Right renal cortex interstitium (tissue), 3 donors: Measurements from ENCODE around the gene CCZ1B. TPM values are rescaled to one million over a fixed set of nuclear protein-coding genes. Genes with fewer than 3 reads are reported as not detected.
A peak's percentile ranks its signal among the peaks of the same experiment; 100 is the strongest.
"Not testable (repeated sequence)": the region's sequence is repeated elsewhere in the genome, so short reads cannot be mapped to it uniquely, and the experiment has no call there.

Experiments used
- DNase-seq, 3 donors: peaks; one replicate each; pipeline ENCODE4 v3.0.0-alpha.2; 2013; ENCODE audit warnings: low read depth in 3 of 3, low spot score in 2 of 3
- polyA plus RNA-seq, 3 donors: library from polyadenylated mRNA; unstranded; fragments of 120-200 nt; gene quantifications; one replicate each; pipeline ENCODE4 v1.2.1, GENCODE V29; 2013; ENCODE audit not compliant: insufficient read length in 3 of 3

The CCZ1B gene
- polyA plus RNA-seq, 3 donors = 61.4 to 63.9 (median 63.3) TPM

DNA sequence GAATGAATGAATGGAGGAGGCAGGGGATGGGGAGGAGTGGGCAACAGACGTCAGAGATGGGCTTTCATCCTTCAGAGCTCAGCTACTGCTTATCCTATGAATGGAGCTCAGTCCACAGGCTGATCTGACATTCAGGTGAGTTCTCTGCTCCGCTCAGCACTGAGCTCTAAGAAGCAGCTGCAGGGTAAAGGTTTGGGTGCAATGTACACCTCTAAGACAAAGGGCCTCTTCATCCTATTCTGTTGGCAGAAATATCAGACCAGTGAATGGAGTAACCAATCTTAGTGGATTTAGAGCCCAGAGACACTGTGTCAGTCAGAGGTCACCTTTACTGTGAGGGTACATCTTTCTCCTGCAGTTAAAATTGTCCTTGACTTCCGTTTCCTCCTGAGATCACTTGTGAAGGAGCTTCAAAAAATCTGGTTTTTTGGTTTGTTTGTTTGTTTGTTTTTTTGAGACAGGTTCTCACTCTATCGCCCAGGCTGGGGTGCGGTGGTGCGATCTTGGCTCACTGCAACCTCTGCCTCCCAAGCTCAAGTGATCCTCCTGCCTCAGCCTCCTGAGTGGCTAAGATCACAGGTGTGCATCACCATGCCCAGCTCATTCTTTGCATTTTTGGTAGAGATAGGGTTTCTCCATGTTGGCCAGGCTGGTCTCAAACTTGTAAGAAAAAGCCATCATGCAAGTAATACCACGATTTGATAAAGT, 5.1 kb upstream of the CCZ1B start:
- no peak for DNase-seq

- not testable (repeated sequence) for DNase-seq
These were observed 4.0 kb upstream of the CCZ1B start for GRCh38 chr7:6830026-6830425.

DNA sequence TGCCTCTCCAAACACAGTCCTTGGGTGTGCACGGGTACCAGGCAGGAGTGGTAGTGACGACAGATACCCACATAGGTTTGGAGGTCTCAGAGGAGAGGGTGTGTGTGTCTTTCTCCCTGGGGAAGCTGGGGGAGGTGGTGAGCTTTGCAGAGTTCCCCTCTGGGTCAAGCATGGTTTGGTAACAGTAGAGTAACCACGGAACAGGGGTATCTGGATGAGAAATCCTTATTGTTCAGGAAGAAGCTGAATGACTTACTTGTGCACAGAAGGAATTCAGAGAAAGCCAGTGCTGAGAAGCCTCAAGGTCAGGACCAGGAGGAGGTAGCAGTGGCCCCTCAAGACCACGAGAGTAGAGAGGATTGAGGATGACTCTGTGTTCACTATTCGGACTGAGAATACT, 3.5 kb upstream of the CCZ1B start:
- not testable (repeated sequence) for DNase-seq

- DNase-seq = not testable (repeated sequence)
These were observed 1.1 kb upstream of the CCZ1B start for GRCh38 chr7:6827180-6827579.

DNA sequence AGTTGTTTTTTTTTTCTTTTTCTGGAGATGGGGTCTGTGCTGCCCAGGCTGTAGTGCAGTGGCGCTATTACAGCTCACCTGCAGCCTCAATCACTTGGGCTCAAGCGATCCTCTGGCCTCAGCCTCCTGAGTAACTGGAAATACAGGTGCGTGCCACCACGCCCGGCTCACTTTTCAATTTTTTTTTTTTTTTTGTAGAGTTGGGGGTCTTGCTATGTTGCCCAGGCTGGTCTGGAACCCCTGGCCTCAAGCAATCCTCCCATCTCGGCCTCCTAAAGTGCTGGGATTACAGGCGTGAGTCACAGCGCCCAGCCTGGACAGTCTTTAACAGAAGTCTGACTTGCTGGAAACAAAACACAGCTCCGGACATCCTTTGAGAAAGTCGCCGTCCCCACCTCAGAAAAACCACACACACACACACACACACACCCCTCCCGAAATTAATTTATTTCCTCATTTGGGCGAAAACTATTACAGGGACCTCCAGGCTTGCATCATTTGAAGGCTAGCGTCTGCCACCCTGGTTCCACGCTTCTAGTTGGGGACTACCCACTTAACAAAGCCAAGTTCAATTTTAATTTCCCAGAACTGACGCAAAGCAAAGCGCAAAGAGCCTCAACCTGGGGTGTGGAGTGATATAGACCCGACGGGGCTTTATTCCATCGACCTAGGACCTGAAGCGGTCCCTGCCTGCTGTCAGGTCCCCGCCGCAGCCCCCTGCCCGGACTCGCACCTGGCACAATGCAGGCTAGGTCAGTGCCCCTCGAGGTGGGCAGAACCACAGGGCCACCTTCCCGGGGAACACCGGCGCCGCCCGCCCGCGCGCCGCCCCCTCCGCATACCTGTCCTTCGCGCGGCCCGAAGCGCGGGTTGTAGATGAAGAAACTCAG, 594 bp downstream of the CCZ1B start:
- DNase-seq = not testable (repeated sequence)

- DNase-seq = not testable (repeated sequence)
These were observed 4.5 kb downstream of the CCZ1B start for GRCh38 chr7:6821622-6822021.

GRCh38 chr7:6815470-6815869, 10.6 kb downstream of the CCZ1B start:
- DNase-seq = not testable (repeated sequence)

DNA sequence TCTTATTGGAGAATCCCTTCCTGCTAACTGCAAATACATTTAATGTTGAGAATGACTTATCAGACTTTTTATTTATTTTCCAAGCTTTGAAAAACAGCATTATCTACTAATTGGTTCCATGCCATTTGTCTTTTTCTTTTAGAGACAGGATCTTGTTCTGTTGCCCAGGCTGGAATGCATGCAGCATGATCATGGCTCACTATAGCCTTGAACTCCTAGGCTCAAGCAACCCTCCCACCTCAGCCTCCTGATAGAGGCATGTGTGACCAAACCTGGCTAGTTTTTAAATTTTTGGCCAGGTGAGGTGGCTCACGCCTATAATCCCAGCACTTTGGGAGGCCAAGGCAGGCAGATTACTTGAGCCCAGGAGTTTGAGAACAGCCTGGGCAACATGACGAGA, 13.1 kb downstream of the CCZ1B start:
- DNase-seq = not testable (repeated sequence)

DNA sequence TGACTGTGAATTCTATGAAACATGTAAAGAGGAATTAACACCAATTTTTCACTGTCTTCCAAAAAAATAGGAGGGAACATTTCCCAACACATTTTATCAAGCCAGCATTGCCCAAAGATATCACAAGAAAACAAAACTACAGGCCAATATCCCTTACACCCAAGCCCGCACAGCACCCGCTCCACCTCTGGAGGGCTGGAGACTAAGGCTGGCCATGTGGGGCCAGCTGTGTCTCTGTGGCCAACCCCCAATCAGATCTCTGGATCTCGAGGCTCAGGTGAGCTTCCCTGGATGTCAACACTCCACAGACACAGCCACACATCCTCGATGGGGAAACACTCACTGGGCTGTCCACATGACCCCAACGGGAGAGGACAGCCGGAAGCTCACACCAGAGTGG, 18.1 kb downstream of the CCZ1B start:
- not testable (repeated sequence) for DNase-seq

GRCh38 chr7:6807393-6807918, 18.6 kb downstream of the CCZ1B start:
- DNase-seq = not testable (repeated sequence)

DNA sequence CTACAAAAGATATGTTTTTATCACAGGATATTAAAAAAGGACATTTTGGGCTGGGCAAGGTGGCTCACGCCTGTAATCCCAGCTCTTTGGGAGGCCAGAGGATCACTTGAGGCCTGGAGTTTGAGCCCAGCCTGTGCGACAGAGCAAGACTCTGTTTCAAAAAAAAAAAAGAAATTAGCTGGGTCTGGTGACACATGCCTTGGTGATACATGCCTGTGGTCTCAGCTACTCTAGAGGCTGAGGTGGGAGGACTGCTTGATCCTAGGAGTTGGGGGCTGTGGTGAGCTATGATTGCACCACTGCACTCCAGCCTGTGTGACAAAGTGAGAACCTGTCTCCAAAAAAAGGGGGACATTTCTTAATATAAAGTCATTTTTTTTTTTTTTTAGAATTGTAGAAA, 25.7 kb downstream of the CCZ1B start:
- DNase-seq = not testable (repeated sequence)

GRCh38 chr7:6799887-6800286, 26.2 kb downstream of the CCZ1B start:
- not testable (repeated sequence) for DNase-seq

GRCh38 chr7:6798047-6798446, 28.0 kb downstream of the CCZ1B start:
- DNase-seq = not testable (repeated sequence)

DNA sequence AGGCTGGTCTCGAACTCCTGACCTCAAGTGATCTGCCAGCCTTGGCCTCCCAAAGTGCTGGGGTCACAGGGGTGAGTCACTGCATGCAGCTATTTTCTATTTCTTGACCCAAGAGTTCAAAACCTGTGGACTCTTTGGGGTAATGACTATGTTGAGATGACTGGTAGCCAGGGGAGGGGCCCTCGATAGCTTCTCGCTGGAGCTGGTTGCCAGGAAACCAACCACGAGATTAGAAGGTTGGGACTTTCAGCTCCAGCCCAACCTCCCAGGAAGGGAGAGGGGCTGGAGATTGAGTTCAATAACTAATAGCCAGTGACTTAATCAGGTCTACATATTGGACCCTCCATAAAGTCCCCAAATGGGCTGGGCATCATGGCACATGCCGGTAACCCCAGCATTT, 28.9 kb downstream of the CCZ1B start:
- not testable (repeated sequence) for DNase-seq

- not testable (repeated sequence) for DNase-seq
These were observed 31.8 kb downstream of the CCZ1B start for GRCh38 chr7:6794276-6794675.

- peak in 1 of 3 donors; percentile 10 for DNase-seq
These were observed 33.8 kb downstream of the CCZ1B start for GRCh38 chr7:6792113-6792872.

GRCh38 chr7:6789353-6789752, 36.7 kb downstream of the CCZ1B start:
- DNase-seq = not testable (repeated sequence)

DNA sequence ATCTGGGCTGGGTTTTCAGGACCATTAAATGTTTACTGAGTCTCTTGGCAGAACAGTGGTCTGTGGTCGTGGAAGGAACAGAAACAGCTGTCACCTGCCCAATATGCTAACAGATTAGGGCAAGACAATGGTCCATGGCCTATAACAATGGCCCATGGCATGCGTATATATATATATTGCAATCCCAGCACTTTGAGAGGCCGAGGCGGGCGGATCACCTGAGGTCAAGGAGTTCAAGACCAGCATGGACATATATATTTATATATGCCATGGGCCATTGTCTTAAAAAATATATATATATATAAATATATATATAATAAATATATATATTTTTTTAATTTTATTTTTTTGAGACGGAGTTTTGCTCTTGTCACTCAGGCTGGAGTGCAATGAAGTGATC, 44.5 kb downstream of the CCZ1B start:
- not testable (repeated sequence) for DNase-seq

- not testable (repeated sequence) for DNase-seq
These were observed 64.9 kb downstream of the CCZ1B start for GRCh38 chr7:6761186-6761585.

DNA sequence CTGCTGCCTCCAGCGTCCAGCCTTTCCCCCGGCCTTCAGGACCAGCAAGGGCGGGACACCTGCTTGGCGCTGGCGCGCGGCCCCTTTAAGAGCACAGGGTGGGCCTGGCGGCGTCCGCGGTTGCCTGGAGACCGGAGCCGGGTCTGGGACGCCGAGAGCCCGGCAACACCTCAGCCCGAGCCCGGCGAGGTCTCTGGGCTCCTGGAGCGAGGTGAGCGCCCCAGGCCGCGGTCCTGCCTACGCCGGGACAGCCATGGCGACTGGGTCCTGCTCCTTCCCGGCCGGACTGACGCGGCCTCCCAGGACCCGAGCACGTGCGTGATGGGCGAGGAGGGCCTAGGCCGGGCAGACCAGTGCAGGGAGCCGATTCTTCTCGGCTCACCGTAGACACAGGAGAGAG, 72.1 kb downstream of the CCZ1B start, which contains the start of gene RSPH10B2:
Gene RSPH10B2 (plus strand): TSS at position 140 of the 400 bp plus-strand sequence. CDS start 3,575 bp downstream, outside the sequence.
- DNase-seq = not testable (repeated sequence)
